Stimulated activated effector memory CD8-positive, alpha-beta T cell treated with anti-CD3 and anti-CD28 coated beads, Interleukin-12 subunit alpha, Interleukin-12 subunit beta, amount 100 ng/mL, for 72 hours (primary cell): ENCODE measurements around the gene WNT3A.
"Not testable (repeated sequence)": the region's sequence is repeated elsewhere in the genome, so short reads cannot be mapped to it uniquely, and the experiment has no call there.

Experiments
- ATAC-seq: fragments of 150-1000 bp; cut with Tn5 transposase; 2 replicates; pipeline ENCODE4 v1.10.0; 2021
- DNase-seq, 2 donors: peaks; one replicate each; pipeline ENCODE4 v3.0.0; 2021 to 2022; ENCODE audit warnings: low spot score in 2 of 2
- H3K27ac Mint-ChIP-seq: one replicate; pipeline ENCODE4 v1.8.0; 2022; ENCODE audit warnings: mild to moderate bottlenecking, mixed read lengths
- H3K36me3 Mint-ChIP-seq: one replicate; pipeline ENCODE4 v1.8.0; 2022; ENCODE audit warnings: mild to moderate bottlenecking, mixed read lengths
- H3K4me1 Mint-ChIP-seq: one replicate; pipeline ENCODE4 v1.8.0; 2022; ENCODE audit warnings: mixed read lengths
- H3K4me3 Mint-ChIP-seq: one replicate; pipeline ENCODE4 v1.8.0; 2022; ENCODE audit warnings: mild to moderate bottlenecking, mixed read lengths
- H3K9me3 Mint-ChIP-seq: one replicate; pipeline ENCODE4 v1.8.0; 2022; ENCODE audit warnings: mixed read lengths

WNT3A gene

GRCh38 chr1:228015276-228016180 is 8.7 kb downstream of the WNT3A start:
- DNase-seq (no peak), ATAC-seq (no peak)
- Mint-ChIP-seq H3K4me3 (no peak overlapping the region), H3K27ac (no peak overlapping the region), H3K36me3 (peaks cover 5% of the 10 kb centered on the region), H3K9me3 (no peaks in the 10 kb centered on the region), H3K4me1 (no peaks in the 10 kb centered on the region)

GRCh38 chr1:228016181-228016510 is 9.3 kb downstream of the WNT3A start:
- ATAC-seq = no peak
- Mint-ChIP-seq H3K4me1 (no peaks in the 10 kb centered on the region), H3K9me3 (no peaks in the 10 kb centered on the region), H3K36me3 (peaks cover 5% of the 10 kb centered on the region), H3K27ac (no peak overlapping the region), H3K4me3 (no peak overlapping the region)
- DNase-seq = no peak

- Mint-ChIP-seq H3K36me3 (peaks cover 5% of the 10 kb centered on the region), H3K9me3 (no peaks in the 10 kb centered on the region), H3K27ac (no peak overlapping the region), H3K4me1 (no peaks in the 10 kb centered on the region), H3K4me3 (no peak overlapping the region)
- ATAC-seq (no peak), DNase-seq (no peak)
These were observed 10.0 kb downstream of the WNT3A start for GRCh38 chr1:228016653-228017355.

GRCh38 chr1:228017356-228018124 is 10.7 kb downstream of the WNT3A start:
- peaks cover 5% of the 10 kb centered on the region for H3K36me3 Mint-ChIP-seq
- no peak overlapping the region for H3K27ac Mint-ChIP-seq
- ATAC-seq (no peak), DNase-seq (no peak)
- no peak overlapping the region for H3K4me3 Mint-ChIP-seq
- H3K4me1 Mint-ChIP-seq = no peaks in the 10 kb centered on the region
- H3K9me3 Mint-ChIP-seq = no peaks in the 10 kb centered on the region

GRCh38 chr1:228018125-228018398 is 11.3 kb downstream of the WNT3A start:
- peaks cover 4% of the 10 kb centered on the region for H3K36me3 Mint-ChIP-seq
- no peaks in the 10 kb centered on the region for H3K4me1 Mint-ChIP-seq
- no peak overlapping the region for H3K4me3 Mint-ChIP-seq
- no peaks in the 10 kb centered on the region for H3K9me3 Mint-ChIP-seq
- no peak overlapping the region for H3K27ac Mint-ChIP-seq
- DNase-seq = no peak
- ATAC-seq = no peak

GRCh38 chr1:228018961-228019721 is 12.3 kb downstream of the WNT3A start:
- no peaks in the 10 kb centered on the region for H3K4me1 Mint-ChIP-seq
- H3K27ac Mint-ChIP-seq = peak overlapping the region; percentile 17
- no peak for ATAC-seq
- H3K9me3 Mint-ChIP-seq = no peaks in the 10 kb centered on the region
- no peak overlapping the region for H3K4me3 Mint-ChIP-seq
- H3K36me3 Mint-ChIP-seq = no peaks in the 10 kb centered on the region
- no peak for DNase-seq

- not testable (repeated sequence) for DNase-seq, H3K27ac Mint-ChIP-seq, H3K4me3 Mint-ChIP-seq, ATAC-seq, H3K36me3 Mint-ChIP-seq, H3K4me1 Mint-ChIP-seq, H3K9me3 Mint-ChIP-seq
These were observed 12.9 kb downstream of the WNT3A start for GRCh38 chr1:228019722-228020083.

GRCh38 chr1:228020686-228021354 is 14.0 kb downstream of the WNT3A start:
- Mint-ChIP-seq H3K9me3 (no peaks in the 10 kb centered on the region), H3K4me3 (no peak overlapping the region), H3K36me3 (no peaks in the 10 kb centered on the region), H3K27ac (no peak overlapping the region), H3K4me1 (no peaks in the 10 kb centered on the region)
- DNase-seq = no peak
- no peak for ATAC-seq

- Mint-ChIP-seq H3K36me3 (no peaks in the 10 kb centered on the region), H3K9me3 (no peaks in the 10 kb centered on the region), H3K4me1 (no peaks in the 10 kb centered on the region), H3K4me3 (no peak overlapping the region), H3K27ac (no peak overlapping the region)
- DNase-seq = no peak
- no peak for ATAC-seq
These were observed 14.7 kb downstream of the WNT3A start for GRCh38 chr1:228021355-228022030.

GRCh38 chr1:228022571-228023293 is 15.9 kb downstream of the WNT3A start:
- no peak overlapping the region for H3K4me3 Mint-ChIP-seq
- H3K36me3 Mint-ChIP-seq = no peaks in the 10 kb centered on the region
- H3K9me3 Mint-ChIP-seq = no peaks in the 10 kb centered on the region
- H3K4me1 Mint-ChIP-seq = no peaks in the 10 kb centered on the region
- ATAC-seq (no peak), DNase-seq (no peak)
- no peak overlapping the region for H3K27ac Mint-ChIP-seq

GRCh38 chr1:228023294-228023639 is 16.5 kb downstream of the WNT3A start:
- no peak overlapping the region for H3K4me3 Mint-ChIP-seq
- no peaks in the 10 kb centered on the region for H3K9me3 Mint-ChIP-seq
- no peak for ATAC-seq
- H3K36me3 Mint-ChIP-seq = no peaks in the 10 kb centered on the region
- no peaks in the 10 kb centered on the region for H3K4me1 Mint-ChIP-seq
- H3K27ac Mint-ChIP-seq = no peak overlapping the region
- no peak for DNase-seq

- DNase-seq (no peak), ATAC-seq (no peak)
- Mint-ChIP-seq H3K4me3 (no peak overlapping the region), H3K36me3 (no peaks in the 10 kb centered on the region), H3K9me3 (no peaks in the 10 kb centered on the region), H3K27ac (no peak overlapping the region), H3K4me1 (no peaks in the 10 kb centered on the region)
These were observed 22.5 kb downstream of the WNT3A start for GRCh38 chr1:228029281-228029680.

- no peaks in the 10 kb centered on the region for H3K4me1 Mint-ChIP-seq
- ATAC-seq = no peak
- H3K9me3 Mint-ChIP-seq = no peaks in the 10 kb centered on the region
- no peaks in the 10 kb centered on the region for H3K36me3 Mint-ChIP-seq
- DNase-seq = no peak
- no peak overlapping the region for H3K4me3 Mint-ChIP-seq
- no peak overlapping the region for H3K27ac Mint-ChIP-seq
These were observed 23.8 kb downstream of the WNT3A start for GRCh38 chr1:228030451-228031201.
